Esophagus squamous epithelium (tissue), 4 donors: ENCODE results near the gene ABCA6.

ENCODE experiments used
- CTCF ChIP-seq, 6 experiments: fragments of 450-650 bp in 4 of 6; fragments of 200-600 bp in 2 of 6; sonication (generic) in 2 of 6; IDR thresholded peaks; one replicate each; pipeline ENCODE4 v1.5.1; 2016 to 2019; ENCODE audit warnings: antibody characterized with exemption in 6 of 6, mild to moderate bottlenecking in 4 of 6, moderate library complexity in 4 of 6
- POLR2A ChIP-seq, 4 donors: fragments of 450-650 bp; IDR thresholded peaks; one replicate each; pipeline ENCODE4 v1.6.1; 2017; ENCODE audit warnings: antibody characterized with exemption in 4 of 4, mild to moderate bottlenecking in 4 of 4, moderate library complexity in 3 of 4

GRCh38 chr17:69058165-69058564 lies 83.5 kb downstream of the ABCA6 start:
- TF ChIP-seq CTCF (IDR thresholded peaks at IDR 0.05) (no peak), POLR2A (IDR thresholded peaks at IDR 0.05) (no peak)
